HepG2 (cell line): ENCODE measurements around the gene TEKT5.

Experiments used
- ZBTB21 ChIP-seq: sonication (generic); formaldehyde crosslinking; IDR thresholded peaks from 2 replicates; pipeline ENCODE4 v1.4.0; 2020; ENCODE audit warnings: missing genetic modification reagents
- ZNF121 ChIP-seq: sonication (generic); formaldehyde crosslinking; IDR thresholded peaks from 2 replicates; pipeline ENCODE4 v1.5.0; 2020; ENCODE audit warnings: mild to moderate bottlenecking, missing genetic modification reagents
- ZNF609 ChIP-seq: sonication (generic); formaldehyde crosslinking; IDR thresholded peaks from 2 replicates; pipeline ENCODE4 v1.4.0; 2020; ENCODE audit warnings: mild to moderate bottlenecking, missing genetic modification reagents, borderline replicate concordance
- TF ChIP-seq, protein P1 (sequence below): sonication (generic); formaldehyde crosslinking; IDR thresholded peaks from 2 replicates; pipeline ENCODE4 v1.5.0; 2020; ENCODE audit warnings: mild to moderate bottlenecking, missing genetic modification reagents, moderate library complexity
- TF ChIP-seq, protein P2 (sequence below), 2 experiments: fragments of 450-650 bp in 1 of 2; sonication (generic) in 1 of 2; formaldehyde crosslinking in 1 of 2; IDR thresholded peaks; 2 replicates each; pipeline versions ENCODE4 v1.6.1 to v1.8.0; 2016 to 2022; ENCODE audit warnings: antibody characterized with exemption in 1 of 2, mild to moderate bottlenecking in 1 of 2, missing genetic modification reagents in 1 of 2

GRCh38 chr16:10579575-10579964 lies 115.2 kb downstream of the TEKT5 start:
- TF ChIP-seq, protein P1, sequence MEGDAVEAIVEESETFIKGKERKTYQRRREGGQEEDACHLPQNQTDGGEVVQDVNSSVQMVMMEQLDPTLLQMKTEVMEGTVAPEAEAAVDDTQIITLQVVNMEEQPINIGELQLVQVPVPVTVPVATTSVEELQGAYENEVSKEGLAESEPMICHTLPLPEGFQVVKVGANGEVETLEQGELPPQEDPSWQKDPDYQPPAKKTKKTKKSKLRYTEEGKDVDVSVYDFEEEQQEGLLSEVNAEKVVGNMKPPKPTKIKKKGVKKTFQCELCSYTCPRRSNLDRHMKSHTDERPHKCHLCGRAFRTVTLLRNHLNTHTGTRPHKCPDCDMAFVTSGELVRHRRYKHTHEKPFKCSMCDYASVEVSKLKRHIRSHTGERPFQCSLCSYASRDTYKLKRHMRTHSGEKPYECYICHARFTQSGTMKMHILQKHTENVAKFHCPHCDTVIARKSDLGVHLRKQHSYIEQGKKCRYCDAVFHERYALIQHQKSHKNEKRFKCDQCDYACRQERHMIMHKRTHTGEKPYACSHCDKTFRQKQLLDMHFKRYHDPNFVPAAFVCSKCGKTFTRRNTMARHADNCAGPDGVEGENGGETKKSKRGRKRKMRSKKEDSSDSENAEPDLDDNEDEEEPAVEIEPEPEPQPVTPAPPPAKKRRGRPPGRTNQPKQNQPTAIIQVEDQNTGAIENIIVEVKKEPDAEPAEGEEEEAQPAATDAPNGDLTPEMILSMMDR (CRISPR knock-in tag) = no peak
- TF ChIP-seq ZNF121 (no peak), ZNF609 (CRISPR knock-in tag) (no peak), ZBTB21 (CRISPR knock-in tag) (no peak)
- TF ChIP-seq, protein P2, sequence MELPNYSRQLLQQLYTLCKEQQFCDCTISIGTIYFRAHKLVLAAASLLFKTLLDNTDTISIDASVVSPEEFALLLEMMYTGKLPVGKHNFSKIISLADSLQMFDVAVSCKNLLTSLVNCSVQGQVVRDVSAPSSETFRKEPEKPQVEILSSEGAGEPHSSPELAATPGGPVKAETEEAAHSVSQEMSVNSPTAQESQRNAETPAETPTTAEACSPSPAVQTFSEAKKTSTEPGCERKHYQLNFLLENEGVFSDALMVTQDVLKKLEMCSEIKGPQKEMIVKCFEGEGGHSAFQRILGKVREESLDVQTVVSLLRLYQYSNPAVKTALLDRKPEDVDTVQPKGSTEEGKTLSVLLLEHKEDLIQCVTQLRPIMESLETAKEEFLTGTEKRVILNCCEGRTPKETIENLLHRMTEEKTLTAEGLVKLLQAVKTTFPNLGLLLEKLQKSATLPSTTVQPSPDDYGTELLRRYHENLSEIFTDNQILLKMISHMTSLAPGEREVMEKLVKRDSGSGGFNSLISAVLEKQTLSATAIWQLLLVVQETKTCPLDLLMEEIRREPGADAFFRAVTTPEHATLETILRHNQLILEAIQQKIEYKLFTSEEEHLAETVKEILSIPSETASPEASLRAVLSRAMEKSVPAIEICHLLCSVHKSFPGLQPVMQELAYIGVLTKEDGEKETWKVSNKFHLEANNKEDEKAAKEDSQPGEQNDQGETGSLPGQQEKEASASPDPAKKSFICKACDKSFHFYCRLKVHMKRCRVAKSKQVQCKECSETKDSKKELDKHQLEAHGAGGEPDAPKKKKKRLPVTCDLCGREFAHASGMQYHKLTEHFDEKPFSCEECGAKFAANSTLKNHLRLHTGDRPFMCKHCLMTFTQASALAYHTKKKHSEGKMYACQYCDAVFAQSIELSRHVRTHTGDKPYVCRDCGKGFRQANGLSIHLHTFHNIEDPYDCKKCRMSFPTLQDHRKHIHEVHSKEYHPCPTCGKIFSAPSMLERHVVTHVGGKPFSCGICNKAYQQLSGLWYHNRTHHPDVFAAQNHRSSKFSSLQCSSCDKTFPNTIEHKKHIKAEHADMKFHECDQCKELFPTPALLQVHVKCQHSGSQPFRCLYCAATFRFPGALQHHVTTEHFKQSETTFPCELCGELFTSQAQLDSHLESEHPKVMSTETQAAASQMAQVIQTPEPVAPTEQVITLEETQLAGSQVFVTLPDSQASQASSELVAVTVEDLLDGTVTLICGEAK (IDR thresholded peaks at IDR 0.05) = no peak
- TF ChIP-seq, protein P2 (CRISPR knock-in tag; IDR thresholded peaks at IDR 0.05) = no peak
